NAMALWA (cell line): ENCODE results near the gene RMDN2.
A peak's percentile ranks its signal among the peaks of the same experiment; 100 is the strongest.
"Not testable (repeated sequence)": the region's sequence is repeated elsewhere in the genome, so short reads cannot be mapped to it uniquely, and the experiment has no call there.

Experiments
- DNase-seq: peaks from one replicate; pipeline ENCODE4 v3.0.0-alpha.2; 2015; ENCODE audit warnings: low spot score

The RMDN2 gene

GRCh38 chr2:37932873-37933272 is 7.8 kb downstream of the RMDN2 start:
- DNase-seq = not testable (repeated sequence)

GRCh38 chr2:37934591-37935513 is 9.8 kb downstream of the RMDN2 start:
- peak; percentile 68 for DNase-seq

DNA sequence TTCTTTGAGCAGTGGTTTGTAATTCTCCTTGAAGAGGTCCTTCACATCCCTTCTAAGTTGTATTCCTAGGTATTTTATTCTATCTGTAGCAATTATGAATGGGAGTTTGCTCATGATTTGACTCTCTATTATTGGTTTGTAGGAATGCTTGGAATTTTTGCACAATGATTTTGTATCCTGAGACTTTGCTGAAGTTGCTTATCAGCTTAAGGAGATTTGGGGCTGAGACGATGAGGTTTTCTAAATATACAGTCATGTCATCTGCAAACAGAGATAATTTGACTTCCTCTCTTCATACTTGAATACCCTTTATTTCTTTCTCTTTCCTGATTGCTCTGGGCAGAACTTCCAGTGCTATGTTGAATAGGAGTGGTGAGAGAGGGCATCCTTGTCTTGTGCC is 12.5 kb downstream of the RMDN2 start:
- not testable (repeated sequence) for DNase-seq

DNA sequence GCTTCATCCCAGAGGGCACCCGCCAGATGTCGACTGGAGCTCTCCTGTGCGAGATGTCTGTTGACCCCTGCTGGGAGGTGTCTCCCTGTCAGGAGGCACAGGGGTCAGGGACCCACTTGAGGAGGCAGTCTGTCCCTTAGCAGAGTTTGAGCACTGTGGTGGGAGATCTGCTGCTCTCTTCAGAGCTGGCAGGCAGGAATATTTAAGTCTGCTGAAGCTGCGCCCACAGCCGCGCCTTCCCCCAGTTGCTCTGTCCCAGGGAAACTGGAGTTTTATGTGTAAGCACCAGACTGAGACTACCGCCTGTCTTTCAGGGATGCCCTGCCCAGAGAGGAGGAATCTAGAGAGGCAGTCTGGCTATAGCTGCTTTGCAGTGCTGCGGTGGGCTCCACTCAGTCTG is 16.2 kb downstream of the RMDN2 start:
- DNase-seq = not testable (repeated sequence)

DNA sequence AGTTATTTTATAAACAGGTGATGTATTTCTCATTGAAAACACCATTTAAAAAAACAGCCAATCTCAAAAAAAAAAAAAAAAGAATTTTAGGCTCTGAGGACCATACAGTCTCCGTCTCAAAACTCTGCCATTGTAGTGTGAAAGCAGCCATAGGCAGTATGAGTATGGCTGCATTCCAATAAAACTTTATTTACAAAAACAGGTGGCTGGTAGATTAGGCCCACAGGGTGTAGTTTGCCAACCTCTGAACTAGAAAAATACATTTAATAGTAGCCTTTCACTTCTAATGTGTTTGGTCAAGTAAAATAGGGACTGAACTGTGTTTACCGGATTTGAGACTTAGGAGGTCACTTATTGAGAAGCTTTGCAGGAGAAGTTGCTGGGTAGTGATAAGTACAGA is 19.2 kb downstream of the RMDN2 start:
- no peak for DNase-seq

GRCh38 chr2:37947306-37947705 is 22.2 kb downstream of the RMDN2 start:
- DNase-seq = no peak

DNA sequence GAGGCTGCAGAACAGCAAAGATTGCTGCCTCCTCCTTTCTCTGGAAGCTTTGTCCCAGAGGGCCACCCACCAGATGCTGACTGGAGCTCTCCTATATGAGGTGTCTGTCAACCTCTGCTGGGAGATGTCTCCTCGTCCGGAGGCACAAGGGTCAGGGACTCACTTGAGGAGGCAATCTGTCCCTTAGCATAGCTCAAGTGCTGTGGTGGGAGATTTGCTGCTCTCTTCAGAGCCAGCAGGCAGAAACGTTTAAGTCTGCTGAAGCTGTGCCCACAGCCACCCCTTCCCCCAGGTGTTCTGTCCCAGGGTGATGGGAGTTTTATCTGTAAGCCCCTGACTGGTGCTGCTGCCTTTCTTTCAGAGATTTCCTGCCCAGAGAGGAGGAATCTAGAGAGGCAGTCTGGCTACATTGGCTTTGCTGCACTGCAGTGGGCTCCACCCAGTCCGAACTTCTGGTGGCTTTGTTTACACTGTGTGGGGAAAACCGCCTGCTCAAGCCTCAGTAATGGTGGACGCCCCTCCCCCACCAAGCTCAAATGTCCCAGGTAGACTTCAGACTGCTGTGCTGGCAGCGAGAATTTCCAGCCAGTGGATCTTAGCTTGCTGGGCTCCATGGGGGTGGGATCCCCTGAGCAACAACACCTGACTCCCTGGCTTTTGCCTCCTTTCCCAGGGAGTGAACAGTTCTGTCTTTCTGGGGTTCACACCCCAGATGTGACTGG is 37.1 kb downstream of the RMDN2 start:
- DNase-seq = not testable (repeated sequence)

DNA sequence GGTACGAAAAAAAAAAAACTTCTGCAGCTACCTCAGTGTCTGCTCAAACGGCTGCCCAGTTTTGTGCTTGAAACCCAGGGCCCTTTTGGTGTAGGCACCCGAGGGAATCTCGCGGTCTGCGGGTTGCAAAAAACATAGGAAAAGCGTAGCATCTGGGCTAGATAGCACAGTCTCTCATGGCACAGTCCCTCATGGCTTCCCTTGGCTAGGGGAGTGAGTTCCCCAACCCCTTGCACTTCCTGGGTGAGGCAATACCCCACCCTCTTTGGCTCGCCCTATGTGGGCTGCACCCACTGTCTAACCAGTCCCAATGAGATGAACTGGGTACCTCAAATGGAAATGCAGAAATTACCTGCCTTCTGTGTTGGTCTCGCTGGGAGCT is 37.6 kb downstream of the RMDN2 start:
- DNase-seq = not testable (repeated sequence)

GRCh38 chr2:37963901-37964300 is 38.8 kb downstream of the RMDN2 start:
- DNase-seq = not testable (repeated sequence)

GRCh38 chr2:37966326-37966725 is 41.2 kb downstream of the RMDN2 start:
- no peak for DNase-seq

GRCh38 chr2:37969731-37970130 is 44.6 kb downstream of the RMDN2 start:
- no peak for DNase-seq

DNA sequence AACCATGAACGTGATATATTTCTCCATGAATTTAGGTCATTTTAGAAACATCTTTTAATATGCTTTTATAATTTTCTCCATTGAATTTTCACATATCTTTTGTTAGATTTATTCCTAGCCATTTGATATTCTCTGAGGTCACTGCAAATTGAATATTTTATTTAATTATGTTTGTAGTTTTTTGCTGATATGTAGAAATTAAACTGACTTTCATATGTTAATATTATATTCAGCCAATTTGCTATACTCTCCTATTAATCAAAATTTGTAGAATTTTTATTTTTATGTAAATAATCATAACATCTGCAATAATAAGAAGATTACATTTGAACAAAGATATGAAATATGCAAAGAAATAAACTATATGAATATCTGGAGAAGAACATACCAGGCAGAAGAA is 46.9 kb downstream of the RMDN2 start:
- DNase-seq = no peak

- no peak for DNase-seq
Observed at GRCh38 chr2:37973615-37974353, 48.7 kb downstream of the RMDN2 start.

DNA sequence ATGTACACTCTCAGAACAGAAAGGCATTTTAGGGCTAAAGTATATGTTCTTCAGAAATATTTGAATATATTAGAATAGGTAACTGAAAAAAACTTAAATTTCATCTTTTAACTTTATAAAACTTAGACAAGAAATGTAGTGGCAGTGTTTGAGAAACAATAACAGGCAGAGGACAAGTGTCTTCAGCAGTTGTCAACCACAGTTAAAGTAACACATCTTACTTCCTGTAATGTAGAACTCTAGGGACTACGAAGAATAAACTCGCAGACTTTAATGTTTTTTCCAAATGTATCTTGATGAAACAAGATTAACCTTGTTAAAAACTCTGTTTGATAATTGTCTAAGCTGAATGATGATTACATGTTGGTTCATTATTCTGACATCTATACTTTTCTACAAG is 50.7 kb downstream of the RMDN2 start:
- DNase-seq = no peak

DNA sequence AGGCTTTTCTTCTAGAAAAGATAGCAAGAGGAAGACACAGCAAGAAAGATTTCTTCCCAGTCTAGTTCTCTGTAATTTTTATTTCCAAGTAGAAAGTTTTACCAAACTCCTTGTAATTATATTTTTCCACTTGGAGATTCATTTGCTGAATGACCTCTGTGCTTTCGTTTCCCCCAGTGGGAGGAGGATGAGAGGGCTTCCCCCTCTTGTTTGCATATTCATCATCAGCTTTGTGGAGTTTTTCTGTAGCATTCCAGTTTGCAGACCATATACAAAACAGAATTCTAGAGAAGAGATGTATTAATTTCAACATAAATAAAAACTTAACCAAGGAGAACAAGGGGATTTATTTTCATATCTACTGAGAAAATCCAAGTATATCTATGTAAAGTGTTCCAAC is 51.3 kb downstream of the RMDN2 start:
- DNase-seq = no peak

DNA sequence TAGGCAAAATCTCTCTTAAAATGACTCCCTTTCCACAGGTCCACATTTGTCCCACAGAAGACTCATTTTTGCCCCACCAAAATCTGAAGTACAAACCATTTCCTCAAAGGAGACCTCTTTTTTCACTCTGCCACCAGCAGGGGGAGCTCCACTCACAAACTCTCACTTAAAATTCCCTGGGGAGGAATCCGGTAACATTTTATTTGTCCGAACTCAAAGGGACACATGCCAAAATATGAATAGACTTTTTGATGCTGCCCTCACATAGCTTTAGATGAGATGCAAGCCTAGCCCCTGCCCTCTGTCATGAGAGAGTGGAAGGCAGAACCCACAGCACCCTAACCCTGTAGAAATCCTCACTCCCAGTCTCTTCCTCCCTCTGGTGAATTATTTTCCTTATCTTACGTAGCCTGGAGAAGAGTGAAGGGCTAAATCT is 57.1 kb downstream of the RMDN2 start:
- peak; percentile 84 for DNase-seq

- DNase-seq = no peak
Observed at GRCh38 chr2:37982847-37983246, 57.8 kb downstream of the RMDN2 start.

GRCh38 chr2:37983719-37984118 is 58.6 kb downstream of the RMDN2 start:
- DNase-seq = no peak

GRCh38 chr2:37984176-37984575 is 59.1 kb downstream of the RMDN2 start:
- no peak for DNase-seq

DNA sequence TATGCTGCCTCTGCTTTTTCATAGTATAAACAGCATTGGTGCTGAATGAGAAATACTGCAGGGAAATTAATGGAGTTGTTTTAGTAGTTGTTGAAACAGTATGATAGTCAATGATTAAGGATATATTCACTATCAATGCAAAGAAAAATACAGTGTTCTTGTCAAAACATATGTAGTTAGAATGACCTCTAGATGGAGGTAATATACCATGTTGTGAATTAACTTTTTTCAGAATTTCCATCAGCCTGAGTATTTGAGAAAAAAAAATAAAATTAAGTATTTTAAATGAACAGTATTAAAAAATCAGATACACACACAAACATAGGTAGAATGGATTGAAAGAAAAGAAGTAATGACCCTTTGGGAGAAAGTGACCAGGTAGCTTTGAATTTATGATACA is 59.5 kb downstream of the RMDN2 start:
- DNase-seq = no peak

DNA sequence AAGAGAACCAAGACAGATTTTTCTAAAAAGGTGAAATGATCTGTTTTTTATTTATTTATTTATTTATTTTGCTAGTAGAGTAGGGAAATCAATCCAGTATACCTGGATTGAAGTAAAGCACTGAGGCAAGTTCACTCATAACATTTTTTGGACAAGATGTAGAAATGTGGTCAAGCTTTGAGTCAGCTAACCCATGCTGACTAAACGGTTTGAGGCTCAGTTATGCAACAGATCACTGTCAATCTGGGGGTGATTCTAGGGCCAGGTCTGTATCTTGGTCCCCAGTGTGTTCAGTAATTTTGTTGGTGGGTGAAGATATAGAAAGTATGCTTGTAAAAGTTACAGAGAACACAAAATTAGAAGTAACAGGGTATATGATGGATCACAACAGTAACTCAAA is 60.2 kb downstream of the RMDN2 start:
- DNase-seq = no peak

GRCh38 chr2:37987098-37987775 is 62.1 kb downstream of the RMDN2 start:
- no peak for DNase-seq
